NOMO-1 (cell line): ENCODE results near the gene RUFY3.

ENCODE experiments used
- DNase-seq, 2 experiments: peaks; one replicate each; lab custom pipeline; 2025; ENCODE audit not compliant: unreplicated experiment in 2 of 2; lab: John Stamatoyannopoulos, UW

The RUFY3 gene

GRCh38 chr4:70734168-70734954, 12.6 kb downstream of the RUFY3 start:
- peak; percentile 69 to 95 for DNase-seq

GRCh38 chr4:70734971-70735370, 13.2 kb downstream of the RUFY3 start:
- no peak for DNase-seq

- peak; percentile 16 to 24 for DNase-seq
These were observed 14.2 kb downstream of the RUFY3 start for GRCh38 chr4:70735915-70736314.

- peak in 1 of 2 experiments; percentile 13 for DNase-seq
These were observed 15.2 kb downstream of the RUFY3 start for GRCh38 chr4:70737006-70737405.

GRCh38 chr4:70737409-70737808, 15.6 kb downstream of the RUFY3 start:
- DNase-seq: no peak

GRCh38 chr4:70739496-70740337, 18.0 kb downstream of the RUFY3 start:
- DNase-seq: peak; percentile 76 to 93

- no peak for DNase-seq
These were observed 20.3 kb downstream of the RUFY3 start for GRCh38 chr4:70741867-70742658.

GRCh38 chr4:70743731-70744130, 22.0 kb downstream of the RUFY3 start:
- DNase-seq: no peak

- no peak for DNase-seq
These were observed 24.5 kb downstream of the RUFY3 start for GRCh38 chr4:70746179-70746839.

GRCh38 chr4:70747874-70748273, 26.1 kb downstream of the RUFY3 start:
- DNase-seq: peak in 1 of 2 experiments; percentile 30

GRCh38 chr4:70749313-70749712, 27.5 kb downstream of the RUFY3 start:
- no peak for DNase-seq

- DNase-seq: peak in 1 of 2 experiments; percentile 50
These were observed 30.5 kb downstream of the RUFY3 start for GRCh38 chr4:70752236-70752635.

GRCh38 chr4:70753630-70754029, 31.9 kb downstream of the RUFY3 start:
- DNase-seq: no peak

GRCh38 chr4:70754470-70754869, 32.7 kb downstream of the RUFY3 start:
- peak; percentile 44 to 96 for DNase-seq

- peak in 1 of 2 experiments; percentile 9 for DNase-seq
These were observed 33.4 kb downstream of the RUFY3 start for GRCh38 chr4:70754990-70755688.

- no peak for DNase-seq
These were observed 37.4 kb downstream of the RUFY3 start for GRCh38 chr4:70759126-70759525.

GRCh38 chr4:70759627-70760026, 37.9 kb downstream of the RUFY3 start:
- DNase-seq: no peak

GRCh38 chr4:70760662-70761061, 38.9 kb downstream of the RUFY3 start:
- DNase-seq: no peak

- no peak for DNase-seq
These were observed 39.6 kb downstream of the RUFY3 start for GRCh38 chr4:70761276-70761816.

GRCh38 chr4:70765368-70765767, 43.6 kb downstream of the RUFY3 start:
- DNase-seq: no peak
